Astrocyte (in vitro differentiated cells and primary cell): ENCODE data around the gene TRANK1. TPM values are rescaled to one million over a fixed set of nuclear protein-coding genes. Genes with fewer than 3 reads are reported as not detected.
A peak's percentile ranks its signal among the peaks of the same experiment; 100 is the strongest.
"Not testable (repeated sequence)": the region's sequence is repeated elsewhere in the genome, so short reads cannot be mapped to it uniquely, and the experiment has no call there.

Experiments used
- DNase-seq: peaks from one replicate; pipeline ENCODE4 v3.0.0-alpha.2; 2010; ENCODE audit warnings: low read depth
- FAIRE-seq: peaks from 2 replicates; lab custom pipeline; 2011; peaks lifted over from hg19 to GRCh38; lab: Jason Lieb, UNC
- H2AFZ ChIP-seq: 2 replicates; pipeline ENCODE4 v1.6.0; 2012; ENCODE audit warnings: low read depth, low read length, inconsistent platforms
- H3K27ac ChIP-seq: 2 replicates; pipeline ENCODE4 v1.5.1; 2011; ENCODE audit warnings: low read depth, low read length, inconsistent platforms
- H3K27me3 ChIP-seq: 2 replicates; pipeline ENCODE4 v1.6.0; 2011; ENCODE audit warnings: low read length, inconsistent platforms; ENCODE audit not compliant: insufficient read depth
- H3K36me3 ChIP-seq: 2 replicates; pipeline ENCODE4 v1.5.1; 2011; ENCODE audit warnings: low read length, inconsistent platforms; ENCODE audit not compliant: insufficient read depth
- H3K4me1 ChIP-seq: 2 replicates; pipeline ENCODE4 v1.5.1; 2011; ENCODE audit warnings: low read length, inconsistent platforms; ENCODE audit not compliant: insufficient read depth
- H3K4me2 ChIP-seq: 2 replicates; pipeline ENCODE4 v1.6.0; 2012; ENCODE audit warnings: low read length, inconsistent platforms
- H3K4me3 ChIP-seq: 2 replicates; pipeline ENCODE4 v1.5.1; 2011; ENCODE audit warnings: low read depth, mild to moderate bottlenecking, low read length, inconsistent platforms; ENCODE audit not compliant: insufficient read depth
- H3K79me2 ChIP-seq: 2 replicates; pipeline ENCODE4 v1.6.0; 2012; ENCODE audit warnings: mild to moderate bottlenecking, low read length, inconsistent platforms; ENCODE audit not compliant: insufficient read depth
- H3K9ac ChIP-seq: 2 replicates; pipeline ENCODE4 v1.6.0; 2012; ENCODE audit warnings: mild to moderate bottlenecking, low read length, inconsistent platforms
- H3K9me3 ChIP-seq: 2 replicates; pipeline ENCODE4 v1.5.1; 2012; ENCODE audit warnings: low read depth, mild to moderate bottlenecking, low read length, inconsistent platforms; ENCODE audit not compliant: insufficient read depth
- H4K20me1 ChIP-seq: 2 replicates; pipeline ENCODE4 v1.6.0; 2012; ENCODE audit warnings: low read length, inconsistent platforms; ENCODE audit not compliant: insufficient read depth
- H3K27ac Mint-ChIP-seq: one replicate; pipeline ENCODE4 v1.8.0; 2021; ENCODE audit warnings: mild to moderate bottlenecking, mixed read lengths; ENCODE audit not compliant: unreplicated experiment
- H3K27me3 Mint-ChIP-seq: one replicate; pipeline ENCODE4 v1.8.0; 2021; ENCODE audit warnings: low read depth, mixed read lengths; ENCODE audit not compliant: unreplicated experiment
- H3K36me3 Mint-ChIP-seq: one replicate; pipeline ENCODE4 v1.8.0; 2021; ENCODE audit warnings: low read depth, mixed read lengths; ENCODE audit not compliant: unreplicated experiment
- H3K4me1 Mint-ChIP-seq: one replicate; pipeline ENCODE4 v1.8.0; 2021; ENCODE audit warnings: low read depth, mixed read lengths; ENCODE audit not compliant: unreplicated experiment
- H3K4me3 Mint-ChIP-seq: one replicate; pipeline ENCODE4 v1.8.0; 2021; ENCODE audit warnings: mild to moderate bottlenecking, moderate library complexity, mixed read lengths; ENCODE audit not compliant: unreplicated experiment
- H3K9me3 Mint-ChIP-seq: one replicate; pipeline ENCODE4 v1.8.0; 2021; ENCODE audit warnings: mild to moderate bottlenecking, mixed read lengths; ENCODE audit not compliant: unreplicated experiment
- CTCF ChIP-seq: IDR thresholded peaks from 2 replicates; pipeline ENCODE4 v1.5.1; 2011; ENCODE audit warnings: low read depth, mild to moderate bottlenecking, inconsistent platforms, low read length, moderate library complexity; ENCODE audit not compliant: insufficient read depth
- EZH2 ChIP-seq: IDR thresholded peaks from 2 replicates; pipeline ENCODE4 v1.6.1; 2012; ENCODE audit warnings: mild to moderate bottlenecking, low read length, inconsistent platforms; ENCODE audit not compliant: insufficient read depth
- total RNA-seq: library from RNA; stranded (reverse); gene quantifications from 2 replicates; pipeline ENCODE4 v1.2.1, GENCODE V29; 2021

TRANK1 gene
- total RNA-seq, 1 donor from 2014 or later, result 5.6 TPM

GRCh38 chr3:36906504-36907149 is 38.2 kb downstream of the TRANK1 start:
- Mint-ChIP-seq H3K9me3 (no peaks in the 10 kb centered on the region), H3K27me3 (peaks cover 2% of the 10 kb centered on the region), H3K36me3 (no peaks in the 10 kb centered on the region), H3K4me3 (no peak overlapping the region), H3K4me1 (peaks cover 13% of the 10 kb centered on the region), H3K27ac (peak overlapping the region; percentile 20)
- Histone ChIP-seq H3K4me1 (peaks cover 6% of the 10 kb centered on the region), H3K36me3 (no peaks in the 10 kb centered on the region), H3K27me3 (no peaks in the 10 kb centered on the region), H3K79me2 (no peaks in the 10 kb centered on the region), H3K9ac (no peak overlapping the region), H3K4me2 (no peak overlapping the region), H4K20me1 (no peaks in the 10 kb centered on the region), H2AFZ (no peak overlapping the region), H3K27ac (no peak overlapping the region), H3K4me3 (no peak overlapping the region), H3K9me3 (no peaks in the 10 kb centered on the region)
- no peak for FAIRE-seq
- TF ChIP-seq CTCF (no peak), EZH2 (no peak)
- no peak for DNase-seq

GRCh38 chr3:36905545-36905944 is 39.3 kb downstream of the TRANK1 start:
- H2AFZ ChIP-seq, result no peak overlapping the region
- no peak for DNase-seq
- no peak for TF ChIP-seq EZH2
- no peak for TF ChIP-seq CTCF
- no peak overlapping the region for H3K9ac ChIP-seq
- no peaks in the 10 kb centered on the region for H3K9me3 Mint-ChIP-seq
- H3K27ac ChIP-seq, result no peak overlapping the region
- H3K4me2 ChIP-seq, result no peak overlapping the region
- H3K4me1 ChIP-seq, result peaks cover 6% of the 10 kb centered on the region
- peaks cover 13% of the 10 kb centered on the region for H3K4me1 Mint-ChIP-seq
- no peaks in the 10 kb centered on the region for H3K79me2 ChIP-seq
- FAIRE-seq, result no peak
- H3K9me3 ChIP-seq, result no peaks in the 10 kb centered on the region
- no peaks in the 10 kb centered on the region for H3K36me3 Mint-ChIP-seq
- no peaks in the 10 kb centered on the region for H3K27me3 ChIP-seq
- no peak overlapping the region for H3K27ac Mint-ChIP-seq
- H3K4me3 ChIP-seq, result no peak overlapping the region
- no peaks in the 10 kb centered on the region for H3K36me3 ChIP-seq
- no peaks in the 10 kb centered on the region for H4K20me1 ChIP-seq
- H3K27me3 Mint-ChIP-seq, result peaks cover 2% of the 10 kb centered on the region
- H3K4me3 Mint-ChIP-seq, result no peak overlapping the region

GRCh38 chr3:36904641-36905040 is 40.2 kb downstream of the TRANK1 start:
- Histone ChIP-seq H3K79me2 (no peaks in the 10 kb centered on the region), H3K4me2 (no peak overlapping the region), H3K9ac (no peak overlapping the region), H3K36me3 (no peaks in the 10 kb centered on the region), H3K9me3 (no peaks in the 10 kb centered on the region), H3K27me3 (no peaks in the 10 kb centered on the region), H4K20me1 (no peaks in the 10 kb centered on the region), H3K27ac (no peak overlapping the region), H3K4me1 (peaks cover 6% of the 10 kb centered on the region), H3K4me3 (no peak overlapping the region), H2AFZ (no peak overlapping the region)
- no peak for DNase-seq
- H3K9me3 Mint-ChIP-seq, result no peaks in the 10 kb centered on the region
- no peak for TF ChIP-seq CTCF
- no peak for TF ChIP-seq EZH2
- H3K27ac Mint-ChIP-seq, result no peak overlapping the region
- no peak overlapping the region for H3K4me3 Mint-ChIP-seq
- H3K27me3 Mint-ChIP-seq, result peaks cover 2% of the 10 kb centered on the region
- H3K4me1 Mint-ChIP-seq, result peaks cover 13% of the 10 kb centered on the region
- H3K36me3 Mint-ChIP-seq, result no peaks in the 10 kb centered on the region
- no peak for FAIRE-seq

- peaks cover 13% of the 10 kb centered on the region for H3K4me1 Mint-ChIP-seq
- not testable (repeated sequence) for FAIRE-seq
These were observed 40.8 kb downstream of the TRANK1 start for GRCh38 chr3:36904065-36904464.

More at GRCh38 chr3:36904065-36904464, 40.8 kb downstream of the TRANK1 start:
- not testable (repeated sequence) for H3K36me3 Mint-ChIP-seq, H3K27ac Mint-ChIP-seq, H3K36me3 ChIP-seq, H3K9me3 Mint-ChIP-seq, H3K27ac ChIP-seq, H2AFZ ChIP-seq, H3K4me2 ChIP-seq, H3K9me3 ChIP-seq, H3K9ac ChIP-seq, H3K27me3 ChIP-seq, H4K20me1 ChIP-seq, H3K4me3 ChIP-seq, H3K27me3 Mint-ChIP-seq, H3K79me2 ChIP-seq, H3K4me3 Mint-ChIP-seq, DNase-seq, H3K4me1 ChIP-seq
